Natural killer cell (primary cell): ENCODE data around the gene ACSM6. TPM values are rescaled to one million over a fixed set of nuclear protein-coding genes. Genes with fewer than 3 reads are reported as not detected.

Source experiments
- ATAC-seq, 3 donors: fragments of 150-1000 bp in 2 of 3; fragments of 200-7000 bp in 1 of 3; cut with Tn5 transposase; 1 replicate in 1 of 3; 2 replicates in 2 of 3; pipeline ENCODE4 v1.10.0; 2021; ENCODE audit warnings: mild to moderate bottlenecking in 2 of 3, moderate library complexity in 2 of 3
- DNase-seq, 2 donors: peaks; one replicate each; pipeline versions ENCODE4 v3.0.0 to v3.0.0-alpha.2; 2013 to 2021; ENCODE audit warnings: mixed read lengths in 1 of 2
- H3K27ac ChIP-seq: one replicate; pipeline ENCODE4 v1.5.1; 2013; ENCODE audit warnings: mild to moderate bottlenecking, low read length
- H3K27me3 ChIP-seq: one replicate; pipeline ENCODE4 v1.6.1; 2013; ENCODE audit warnings: low read length; ENCODE audit not compliant: control insufficient read depth, insufficient read depth
- H3K36me3 ChIP-seq: one replicate; pipeline ENCODE4 v1.6.1; 2013; ENCODE audit warnings: low read length; ENCODE audit not compliant: control insufficient read depth, insufficient read depth
- H3K4me1 ChIP-seq: one replicate; pipeline ENCODE4 v1.6.1; 2013; ENCODE audit warnings: low read length; ENCODE audit not compliant: control insufficient read depth, insufficient read depth
- H3K4me3 ChIP-seq: one replicate; pipeline ENCODE4 v1.5.1; 2013; ENCODE audit warnings: low read length
- H3K9me3 ChIP-seq: one replicate; pipeline ENCODE4 v1.6.1; 2013; ENCODE audit warnings: low read length; ENCODE audit not compliant: control insufficient read depth, insufficient read depth
- H3K27ac Mint-ChIP-seq, 2 donors: one replicate each; pipeline ENCODE4 v1.8.0; 2022; ENCODE audit warnings: mild to moderate bottlenecking in 2 of 2, mixed read lengths in 2 of 2, moderate library complexity in 1 of 2
- H3K27me3 Mint-ChIP-seq, 2 donors: one replicate each; pipeline ENCODE4 v1.8.0; 2022; ENCODE audit warnings: low read depth in 2 of 2, mixed read lengths in 2 of 2
- H3K36me3 Mint-ChIP-seq: one replicate; pipeline ENCODE4 v1.8.0; 2022; ENCODE audit warnings: mixed read lengths
- H3K4me1 Mint-ChIP-seq, 2 donors: one replicate each; pipeline ENCODE4 v1.8.0; 2022; ENCODE audit warnings: mixed read lengths in 2 of 2
- H3K4me3 Mint-ChIP-seq: one replicate; pipeline ENCODE4 v1.8.0; 2022; ENCODE audit warnings: mild to moderate bottlenecking, moderate library complexity, mixed read lengths
- H3K9me3 Mint-ChIP-seq, 2 donors: one replicate each; pipeline ENCODE4 v1.8.0; 2022; ENCODE audit warnings: mixed read lengths in 2 of 2
- CTCF ChIP-seq: fragments of 200-600 bp; IDR thresholded peaks from one replicate; pipeline ENCODE4 v1.8.0; 2022; ENCODE audit warnings: antibody characterized with exemption
- WGBS: methylation state at CpG from one replicate; pipeline ENCODE4 v1.1.7; 2013; ENCODE audit warnings: missing lambda C conversion rate; ENCODE audit not compliant: insufficient coverage; 5-methylcytosine and 5-hydroxymethylcytosine counted together
- intact Hi-C: fragments of 100-400 bp; cut with micrococcal nuclease; formaldehyde crosslinking; loops from one replicate; pipeline ENCODE4 v1.14.2; 2022
- total RNA-seq, 4 donors: library from RNA; stranded (reverse); fragments of 120-200 nt in 1 of 4; gene quantifications; one replicate each; pipeline versions ENCODE4 v1.2.3 to v1.2.4, GENCODE V29; 2013 to 2022

The ACSM6 gene
- total RNA-seq, 3 donors from 2014 or later (not counting 1 experiment from before 2014, with no cell fraction given), result not detected

DNA sequence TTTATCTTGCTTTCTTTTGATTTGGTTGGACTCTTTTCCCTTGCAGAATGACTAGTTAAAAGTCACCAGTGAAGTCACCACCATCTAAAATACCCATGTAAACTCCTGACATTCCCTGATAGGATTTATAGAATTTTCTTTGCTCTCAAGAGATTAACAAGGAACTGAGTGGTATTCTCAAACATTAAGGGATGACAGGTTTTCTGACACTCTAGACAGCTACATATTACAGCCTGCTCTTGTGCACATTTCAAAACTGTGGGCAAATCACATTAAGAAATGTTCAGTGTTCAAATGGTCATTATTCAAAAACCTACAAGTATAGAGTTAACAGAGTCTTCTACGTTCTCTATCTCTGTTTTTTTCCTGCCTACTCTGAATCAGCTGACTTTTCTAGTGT lies 15.8 kb upstream of the ACSM6 start:
- H3K27ac Mint-ChIP-seq, result no peak overlapping the region
- TF ChIP-seq CTCF, result no peak
- ATAC-seq (no peak), DNase-seq (no peak)
- no peak overlapping the region for H3K4me3 ChIP-seq
- no peaks in the 10 kb centered on the region for H3K4me1 Mint-ChIP-seq
- no peaks in the 10 kb centered on the region for H3K9me3 Mint-ChIP-seq
- peaks cover 7 to 13% of the 10 kb centered on the region in 2 donors for H3K27me3 Mint-ChIP-seq
- no peak overlapping the region for H3K4me3 Mint-ChIP-seq
- intact Hi-C loops, result no loop called here
- no peak overlapping the region for H3K27ac ChIP-seq
- H3K9me3 ChIP-seq, result no peaks in the 10 kb centered on the region
- H3K4me1 ChIP-seq, result no peaks in the 10 kb centered on the region
- no peaks in the 10 kb centered on the region for H3K27me3 ChIP-seq
- H3K36me3 ChIP-seq, result no peaks in the 10 kb centered on the region
- H3K36me3 Mint-ChIP-seq, result no peaks in the 10 kb centered on the region
- no CpG with 5 or more reads among the region's 1 CpG for whole genome bisulfite sequencing

GRCh38 chr10:95178797-95179196 lies 15.2 kb upstream of the ACSM6 start:
- H3K27me3 ChIP-seq, result no peaks in the 10 kb centered on the region
- H3K27me3 Mint-ChIP-seq, result peaks cover 7 to 13% of the 10 kb centered on the region in 2 donors
- H3K4me3 Mint-ChIP-seq, result no peak overlapping the region
- no peaks in the 10 kb centered on the region for H3K9me3 Mint-ChIP-seq
- no peaks in the 10 kb centered on the region for H3K36me3 ChIP-seq
- H3K36me3 Mint-ChIP-seq, result no peaks in the 10 kb centered on the region
- ATAC-seq, result no peak
- H3K9me3 ChIP-seq, result no peaks in the 10 kb centered on the region
- peaks cover 0 to 2% of the 10 kb centered on the region in 2 donors for H3K4me1 Mint-ChIP-seq
- H3K27ac ChIP-seq, result no peak overlapping the region
- no peak for DNase-seq
- TF ChIP-seq CTCF, result no peak
- H3K4me3 ChIP-seq, result no peak overlapping the region
- intact Hi-C loops, result no loop called here
- WGBS, result 90% methylated on average over 1 of the region's 1 CpG
- no peaks in the 10 kb centered on the region for H3K4me1 ChIP-seq
- H3K27ac Mint-ChIP-seq, result no peak overlapping the region

DNA sequence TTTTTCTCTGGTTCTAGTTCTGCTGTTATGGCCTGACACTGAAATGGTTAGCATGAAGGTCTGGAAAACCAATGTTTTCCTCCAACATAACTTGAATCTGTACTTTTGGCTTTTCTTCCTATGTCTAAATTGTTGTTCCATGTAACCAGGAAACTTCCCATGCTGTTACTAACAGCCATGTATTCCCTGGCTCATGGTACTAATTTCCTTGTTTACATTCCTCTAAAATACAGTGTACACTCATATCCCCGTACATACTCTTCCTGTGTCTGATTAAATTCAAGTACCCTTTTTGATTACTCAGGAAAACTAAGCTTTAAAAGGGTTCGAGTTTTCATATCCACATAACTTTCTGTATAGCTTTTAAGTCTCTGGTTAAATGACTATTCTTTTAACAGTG lies 12.3 kb upstream of the ACSM6 start:
- Histone ChIP-seq H3K4me3 (no peak overlapping the region), H3K4me1 (peaks cover 4% of the 10 kb centered on the region), H3K36me3 (no peaks in the 10 kb centered on the region), H3K27me3 (no peaks in the 10 kb centered on the region), H3K9me3 (no peaks in the 10 kb centered on the region), H3K27ac (no peak overlapping the region)
- WGBS, result 43% methylated on average over 1 of the region's 2 CpGs
- intact Hi-C loops, result no loop called here
- Mint-ChIP-seq H3K4me3 (no peak overlapping the region), H3K27me3 (peaks cover 13 to 16% of the 10 kb centered on the region in 2 donors), H3K27ac (no peak overlapping the region), H3K4me1 (peaks cover 0 to 8% of the 10 kb centered on the region in 2 donors), H3K36me3 (no peaks in the 10 kb centered on the region), H3K9me3 (no peaks in the 10 kb centered on the region)
- TF ChIP-seq CTCF, result no peak
- ATAC-seq, result no peak
- DNase-seq, result no peak
